ENCODE results near the gene ITPR2.
"Not testable (repeated sequence)": the region's sequence is repeated elsewhere in the genome, so short reads cannot be mapped to it uniquely, and the experiment has no call there.

Gene ITPR2

GRCh38 chr12:26863515-26863914 is 30.5 kb upstream of the ITPR2 start:
- CTCF ChIA-PET: interaction anchor here (1.4 to 5.4 kb wide), 9 partner anchors 9 to 21 kb away, joined by 5 to 28 read pairs (median 8); no protein-coding TSS in a partner anchor
- POLR2A ChIA-PET: no interaction called here
- no peak for TF ChIP-seq CTCF (IDR thresholded peaks at IDR 0.05; ENCODE audit: control extremely low read depth, extremely low read depth, low read depth, missing control alignments)
- DNase-seq (ENCODE audit: extremely low spot score): no peak

GRCh38 chr12:26862787-26863186 is 29.8 kb upstream of the ITPR2 start:
- DNase-seq (ENCODE audit: extremely low spot score); POLR2A ChIA-PET: not testable (repeated sequence)
- CTCF ChIA-PET: interaction anchor here (0.9 to 5.4 kb wide), 9 partner anchors 8 to 22 kb away, joined by 3 to 28 read pairs (median 8); no protein-coding TSS in a partner anchor

- TF ChIP-seq CTCF (IDR thresholded peaks at IDR 0.05; ENCODE audit: control extremely low read depth, extremely low read depth, low read depth, missing control alignments): no peak
- ChIA-PET POLR2A (no interaction called here), CTCF (no interaction called here)
- DNase-seq (ENCODE audit: extremely low spot score): no peak
Measured at GRCh38 chr12:26861690-26862089, 28.7 kb upstream of the ITPR2 start.

GRCh38 chr12:26857465-26858176 is 24.6 kb upstream of the ITPR2 start:
- no peak for DNase-seq (ENCODE audit: extremely low spot score)
- POLR2A ChIA-PET: no interaction called here
- CTCF ChIA-PET: interaction anchor here (0.6 to 7.4 kb wide), 5 partner anchors 13 to 31 kb away, joined by 3 to 81 read pairs (median 15); no protein-coding TSS in a partner anchor
- TF ChIP-seq CTCF (IDR thresholded peaks at IDR 0.05; ENCODE audit: control extremely low read depth, extremely low read depth, low read depth, missing control alignments): no peak

GRCh38 chr12:26855337-26855736 is 22.3 kb upstream of the ITPR2 start:
- ChIA-PET CTCF (interaction anchor here (0.8 to 7.4 kb wide), 11 partner anchors 8 to 450 kb away, joined by 3 to 81 read pairs (median 9); partner anchors contain the start of gene ITPR2), POLR2A (interaction anchor here (0.9 kb wide), 1 partner anchor 9 kb away, joined by 3 read pairs; no protein-coding TSS in a partner anchor)
- TF ChIP-seq CTCF (IDR thresholded peaks at IDR 0.05; ENCODE audit: control extremely low read depth, extremely low read depth, low read depth, missing control alignments): no peak
- no peak for DNase-seq (ENCODE audit: extremely low spot score)

GRCh38 chr12:26854031-26854390 is 21.0 kb upstream of the ITPR2 start:
- DNase-seq (ENCODE audit: extremely low spot score): no peak
- ChIA-PET POLR2A (no interaction called here), CTCF (interaction anchor here (1.3 to 7.4 kb wide), 7 partner anchors 9 to 36 kb away, joined by 5 to 81 read pairs (median 10); partner anchors contain the start of gene ITPR2)
- TF ChIP-seq CTCF (IDR thresholded peaks at IDR 0.05; ENCODE audit: control extremely low read depth, extremely low read depth, low read depth, missing control alignments): no peak

GRCh38 chr12:26853303-26854030 is 20.5 kb upstream of the ITPR2 start:
- peak; percentile 75 for DNase-seq (ENCODE audit: extremely low spot score)
- CTCF ChIA-PET: interaction anchor here (1.2 to 6.4 kb wide), 7 partner anchors 11 to 38 kb away, joined by 3 to 54 read pairs (median 5); partner anchors contain the start of gene ITPR2
- peak; percentile 88 for TF ChIP-seq CTCF (IDR thresholded peaks at IDR 0.05; ENCODE audit: control extremely low read depth, extremely low read depth, low read depth, missing control alignments)

More at GRCh38 chr12:26853303-26854030, 20.5 kb upstream of the ITPR2 start:
- POLR2A ChIA-PET: no interaction called here

Data from GM10248 (cell line).